ENCODE data around the gene OR2S2.

Gene OR2S2

GRCh38 chr9:35967042-35967441, 9.1 kb upstream of the OR2S2 start:
- Histone ChIP-seq H3K27me3 (replicated peaks) (no peaks in the 10 kb centered on the region), H3K27ac (no peak overlapping the region), H3K4me3 (ENCODE audit: low read depth, low read length) (no peak overlapping the region), H3K36me3 (replicated peaks) (no peaks in the 10 kb centered on the region)
- in situ Hi-C loops (cut with HindIII; ENCODE audit: low pct_ligation_motif_present, low sequenced_read_pairs), result no loop called here
- TF ChIP-seq CTCF (IDR thresholded peaks at IDR 0.05; ENCODE audit: low read depth, low read length, missing control alignments), result no peak
- DNase-seq, result no peak

- no peak for TF ChIP-seq CTCF (IDR thresholded peaks at IDR 0.05; ENCODE audit: low read depth, low read length, missing control alignments)
- in situ Hi-C loops (cut with HindIII; ENCODE audit: low pct_ligation_motif_present, low sequenced_read_pairs), result no loop called here
- Histone ChIP-seq H3K27ac (no peak overlapping the region), H3K36me3 (replicated peaks) (no peaks in the 10 kb centered on the region), H3K4me3 (ENCODE audit: low read depth, low read length) (no peak overlapping the region), H3K27me3 (replicated peaks) (no peaks in the 10 kb centered on the region)
- no peak for DNase-seq
Observed at GRCh38 chr9:35966433-35966832, 8.5 kb upstream of the OR2S2 start.

- DNase-seq, result no peak
- Histone ChIP-seq H3K36me3 (replicated peaks) (no peaks in the 10 kb centered on the region), H3K27me3 (replicated peaks) (no peaks in the 10 kb centered on the region), H3K27ac (no peak overlapping the region), H3K4me3 (ENCODE audit: low read depth, low read length) (no peak overlapping the region)
- TF ChIP-seq CTCF (IDR thresholded peaks at IDR 0.05; ENCODE audit: low read depth, low read length, missing control alignments), result no peak
- in situ Hi-C loops (cut with HindIII; ENCODE audit: low pct_ligation_motif_present, low sequenced_read_pairs), result no loop called here
Observed at GRCh38 chr9:35965011-35965410, 7.1 kb upstream of the OR2S2 start.

GRCh38 chr9:35962126-35962906, 4.4 kb upstream of the OR2S2 start:
- TF ChIP-seq CTCF (IDR thresholded peaks at IDR 0.05; ENCODE audit: low read depth, low read length, missing control alignments), result no peak
- in situ Hi-C loops (cut with HindIII; ENCODE audit: low pct_ligation_motif_present, low sequenced_read_pairs), result no loop called here
- no peak overlapping the region for H3K27ac ChIP-seq
- no peaks in the 10 kb centered on the region for H3K36me3 ChIP-seq (replicated peaks)
- no peaks in the 10 kb centered on the region for H3K27me3 ChIP-seq (replicated peaks)
- no peak overlapping the region for H3K4me3 ChIP-seq (ENCODE audit: low read depth, low read length)
- DNase-seq, result peak; percentile 37

GRCh38 chr9:35960039-35960655, 2.2 kb upstream of the OR2S2 start:
- TF ChIP-seq CTCF (IDR thresholded peaks at IDR 0.05; ENCODE audit: low read depth, low read length, missing control alignments), result no peak
- H3K36me3 ChIP-seq (replicated peaks), result no peaks in the 10 kb centered on the region
- no peak overlapping the region for H3K27ac ChIP-seq
- DNase-seq, result peak; percentile 71
- H3K4me3 ChIP-seq (ENCODE audit: low read depth, low read length), result no peak overlapping the region
- in situ Hi-C loops (cut with HindIII; ENCODE audit: low pct_ligation_motif_present, low sequenced_read_pairs), result no loop called here
- H3K27me3 ChIP-seq (replicated peaks), result no peaks in the 10 kb centered on the region

Measured in brain microvascular endothelial cell (primary cell).